ENCODE measurements around the gene SNRPB2.

The SNRPB2 gene

DNA sequence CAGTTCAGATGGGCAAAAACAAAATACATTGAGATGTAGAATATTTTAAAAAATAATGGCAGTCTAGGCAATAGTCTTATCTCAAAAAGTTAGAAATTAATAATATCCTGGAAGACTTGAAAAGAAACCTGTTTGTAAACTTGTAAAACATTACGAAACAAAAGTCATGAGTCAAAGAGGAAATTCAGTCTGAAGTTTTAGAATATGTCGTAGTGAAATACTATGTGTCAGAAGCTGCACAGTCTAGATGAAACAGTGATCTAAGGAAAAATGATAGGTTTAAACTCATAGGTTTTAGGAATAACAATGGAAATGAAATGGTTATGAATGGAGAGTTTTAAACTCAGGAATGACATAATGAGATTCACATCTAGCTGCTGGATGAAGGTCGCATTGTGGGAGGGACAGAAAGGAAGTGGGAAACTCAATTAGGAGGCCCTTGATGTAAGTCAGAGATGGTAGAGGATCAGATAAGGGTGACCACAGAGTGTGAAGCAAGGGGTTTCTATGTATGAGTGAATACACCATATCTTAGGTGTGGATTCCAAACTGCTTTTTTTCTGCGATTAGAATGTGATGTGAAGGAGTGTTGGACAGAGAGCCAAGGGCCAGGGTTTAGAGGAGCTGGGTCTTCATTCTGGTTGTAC lies 2.8 kb downstream of the SNRPB2 start:
- DNase-seq (ENCODE audit: low read depth in 2 of 2) = no peak

GRCh38 chr20:16740365-16741072 lies 10.7 kb downstream of the SNRPB2 start:
- no peak for DNase-seq (ENCODE audit: low read depth in 2 of 2)

DNA sequence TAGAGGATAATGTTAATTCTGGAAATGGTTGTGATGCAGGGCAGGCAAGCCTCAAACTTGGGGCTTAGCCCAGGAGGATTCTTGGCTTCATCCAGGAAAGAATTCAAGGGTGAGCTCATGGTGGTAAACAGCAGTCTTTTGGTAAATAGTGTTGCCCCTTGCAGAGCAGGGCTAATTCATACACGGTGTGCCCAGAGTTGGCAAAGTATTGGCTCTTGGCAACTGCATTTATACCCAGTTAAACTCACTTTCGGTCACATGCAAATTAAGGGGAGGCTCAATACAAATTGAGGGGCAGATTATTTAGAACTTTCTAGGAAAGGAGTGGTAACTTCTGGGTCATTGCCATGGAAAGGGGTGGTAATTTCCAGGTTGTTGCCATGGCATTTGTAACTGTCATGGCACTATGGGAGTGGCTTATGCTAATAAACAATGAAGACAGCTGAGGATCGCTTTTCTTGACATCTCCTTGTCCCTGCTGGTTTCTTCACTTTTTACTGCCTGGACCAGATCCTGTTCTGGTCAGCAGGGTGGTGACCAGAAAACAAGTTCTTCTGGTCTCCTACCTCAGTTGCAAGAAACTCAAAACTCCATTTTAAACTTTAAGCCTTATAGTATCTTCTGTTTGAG lies 14.5 kb downstream of the SNRPB2 start:
- no peak for DNase-seq (ENCODE audit: low read depth in 2 of 2)

- DNase-seq (ENCODE audit: low read depth in 2 of 2) = no peak
Measured at GRCh38 chr20:16745204-16745603, 15.4 kb downstream of the SNRPB2 start.

DNA sequence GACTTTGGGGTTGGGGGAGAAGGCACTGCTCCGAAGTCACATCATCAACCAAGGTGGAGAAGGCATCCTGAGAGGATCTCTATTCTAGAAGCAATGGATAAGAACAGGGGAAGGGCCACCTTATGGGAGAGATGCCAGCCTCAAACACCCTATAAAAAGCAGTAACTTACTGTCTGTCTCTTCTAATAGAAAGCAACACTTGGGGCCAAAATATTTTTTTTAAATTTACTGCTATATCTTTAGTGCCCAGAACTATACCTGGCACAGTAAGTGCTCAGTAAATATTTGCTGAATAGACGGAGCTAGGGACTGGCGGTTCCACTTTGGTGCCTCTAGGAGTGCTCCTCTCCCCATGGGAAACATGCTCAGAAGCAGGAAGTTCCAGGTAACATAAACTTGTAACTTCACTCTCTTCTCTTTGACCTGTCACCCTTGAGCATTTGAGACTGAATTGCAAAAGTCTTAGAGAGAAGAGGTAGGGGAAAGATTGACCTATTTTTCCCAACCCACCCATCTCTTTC lies 17.5 kb downstream of the SNRPB2 start:
- DNase-seq (ENCODE audit: low read depth in 2 of 2) = no peak

DNA sequence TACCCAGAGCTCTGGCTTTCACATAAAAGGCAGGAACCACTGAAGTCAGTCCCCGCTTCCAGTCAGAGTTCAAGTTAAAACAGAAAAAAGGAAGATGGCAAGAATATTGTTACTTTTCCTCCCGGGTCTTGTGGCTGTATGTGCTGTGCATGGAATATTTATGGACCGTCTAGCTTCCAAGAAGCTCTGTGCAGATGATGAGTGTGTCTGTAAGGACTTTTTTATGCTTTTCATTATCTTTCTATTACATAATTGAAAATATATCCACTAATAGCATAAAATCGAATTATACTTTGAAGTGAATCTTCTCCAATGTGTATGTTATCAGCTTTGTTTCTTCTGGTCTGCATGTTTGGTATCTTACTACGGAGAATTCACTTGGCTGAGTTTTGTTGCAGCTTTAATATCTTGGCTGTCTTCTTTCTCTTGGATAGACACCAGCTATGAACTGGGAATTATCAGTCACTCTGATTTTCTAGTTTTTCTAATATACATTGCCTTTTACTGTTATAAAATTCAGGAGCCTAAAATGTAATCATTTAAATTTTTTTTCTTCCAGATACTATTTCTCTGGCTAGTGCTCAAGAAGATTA lies 18.6 kb downstream of the SNRPB2 start, which contains the start of gene OTOR:
Gene OTOR, plus strand, starts transcription at position 51 of the 593 bp plus-strand sequence. Its CDS starts 44 bp downstream, at position 95.
- DNase-seq (ENCODE audit: low read depth in 2 of 2) = no peak

DNA sequence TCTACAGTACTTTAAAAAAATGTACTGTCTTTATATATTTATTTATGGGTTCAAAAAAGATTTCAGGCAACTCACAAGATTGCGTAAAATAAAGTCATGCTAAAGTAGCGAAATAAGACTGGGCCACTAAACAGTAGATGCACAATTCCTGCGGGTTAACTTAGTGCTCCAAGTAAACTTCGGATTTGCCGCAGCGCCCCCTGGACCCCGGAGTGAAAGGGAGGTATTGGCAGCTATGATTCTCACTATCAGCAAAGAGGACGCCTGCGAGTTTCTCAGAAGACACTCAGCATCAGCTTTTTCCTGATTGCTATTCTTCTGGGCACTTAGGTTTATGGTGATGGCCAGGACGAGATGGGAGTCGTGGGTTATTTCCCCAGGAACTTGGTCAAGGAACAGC lies 19.7 kb downstream of the SNRPB2 start:
- no peak for DNase-seq (ENCODE audit: low read depth in 2 of 2)

GRCh38 chr20:16752082-16752481 lies 22.3 kb downstream of the SNRPB2 start:
- DNase-seq (ENCODE audit: low read depth in 2 of 2) = no peak

DNA sequence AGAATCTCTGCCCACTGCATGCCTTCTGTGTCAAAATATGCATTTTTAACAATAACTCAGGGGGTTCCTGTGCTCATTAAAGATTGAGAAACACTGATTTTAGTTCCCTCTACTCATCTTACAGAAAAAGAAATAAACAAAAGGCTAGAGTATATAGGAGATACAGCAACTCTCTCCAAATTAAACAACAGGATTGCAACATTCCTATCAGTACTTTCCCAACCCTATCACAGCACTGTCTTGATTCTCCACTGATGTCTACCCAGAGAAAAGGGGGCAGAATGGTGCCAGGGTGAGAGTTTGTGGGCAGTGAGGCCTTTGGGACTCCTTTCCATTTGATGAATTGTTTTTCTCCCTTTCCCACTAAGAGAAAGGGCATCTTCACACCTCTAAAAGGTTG lies 23.1 kb downstream of the SNRPB2 start:
- no peak for DNase-seq (ENCODE audit: low read depth in 2 of 2)

- no peak for DNase-seq (ENCODE audit: low read depth in 2 of 2)
Measured at GRCh38 chr20:16758454-16759180, 28.8 kb downstream of the SNRPB2 start.

DNA sequence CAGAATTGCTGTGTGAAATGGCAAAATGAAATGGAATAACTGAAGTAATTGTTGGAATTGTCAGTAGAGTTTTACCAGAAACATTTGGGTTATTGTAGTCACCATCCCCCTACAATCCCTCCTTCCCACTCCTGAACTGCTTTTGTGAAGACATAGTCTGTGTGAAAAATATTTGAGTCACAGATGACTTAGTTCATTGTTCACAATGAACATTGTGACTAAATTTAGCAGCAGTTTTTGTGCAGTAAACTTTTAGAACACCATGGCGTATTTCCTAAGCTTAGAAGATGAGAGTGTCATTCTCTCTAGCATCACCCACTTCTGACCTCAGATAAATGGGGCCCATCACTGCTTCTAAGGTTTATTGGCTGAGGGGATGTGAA lies 29.3 kb downstream of the SNRPB2 start:
- DNase-seq (ENCODE audit: low read depth in 2 of 2) = no peak

DNA sequence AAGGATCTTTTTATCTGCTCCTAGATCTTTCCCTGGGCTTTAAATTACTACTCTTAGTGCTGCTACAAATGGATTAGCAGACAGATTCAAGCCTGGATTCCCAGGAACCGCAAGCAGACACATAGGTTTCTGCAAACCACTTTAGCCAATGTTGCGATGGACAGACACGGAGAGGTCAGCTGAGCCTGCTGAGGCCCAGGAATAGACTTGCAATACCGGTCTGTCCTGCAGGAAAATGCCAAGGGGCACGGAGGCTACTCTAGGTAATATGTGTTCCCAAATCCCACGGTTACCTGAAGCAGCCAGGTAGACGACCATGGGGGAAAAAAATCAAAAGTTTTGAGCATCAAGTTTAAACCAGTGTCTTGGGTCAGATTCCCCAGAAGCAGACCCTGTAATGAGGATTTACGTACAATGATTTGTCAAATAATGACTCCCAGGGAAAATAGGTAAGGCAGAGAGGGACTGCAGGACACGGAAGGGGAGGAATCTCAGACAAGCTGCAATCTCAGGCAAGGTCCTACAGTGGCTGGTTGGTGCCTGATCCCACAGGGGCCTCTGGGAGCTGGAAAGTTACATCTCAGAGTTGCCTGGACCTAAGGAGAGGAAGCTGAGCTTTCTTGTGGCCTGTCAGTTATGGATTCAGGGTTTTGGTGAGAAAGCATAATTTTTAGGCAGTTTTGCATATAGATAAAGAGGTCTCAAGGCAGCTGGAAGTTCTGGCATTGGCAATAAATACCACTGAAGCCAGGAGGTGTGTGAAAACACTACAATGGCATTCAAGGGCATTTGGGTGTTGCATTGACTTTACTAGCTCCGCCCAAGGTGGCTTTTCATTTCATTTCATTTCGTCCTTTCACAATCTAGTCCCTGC lies 30.8 kb downstream of the SNRPB2 start:
- DNase-seq (ENCODE audit: low read depth in 2 of 2) = no peak

DNA sequence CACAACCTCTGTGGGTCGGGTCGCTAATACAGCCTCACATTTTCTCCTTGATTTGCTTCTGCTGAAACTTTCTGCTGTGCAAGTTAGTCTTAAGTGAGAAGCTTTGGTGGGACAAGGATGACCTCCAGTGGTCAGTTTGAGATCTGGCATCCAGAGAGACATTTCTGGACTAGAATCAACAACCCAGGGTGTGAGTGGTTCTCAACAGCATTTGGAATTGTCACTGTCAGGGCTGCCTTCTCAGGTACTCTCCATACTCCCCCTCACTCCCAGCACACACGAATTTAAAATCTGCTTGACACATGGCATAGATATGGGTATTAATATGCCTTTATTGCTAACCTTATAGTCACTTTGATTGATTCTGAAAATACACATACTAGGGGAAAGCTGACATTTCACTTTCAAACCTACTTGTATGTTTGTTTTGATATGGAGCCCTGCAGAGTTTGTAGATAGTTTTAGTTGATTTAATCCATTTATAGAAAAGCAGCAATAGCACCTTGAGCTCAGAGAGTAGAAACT lies 31.5 kb downstream of the SNRPB2 start:
- DNase-seq (ENCODE audit: low read depth in 2 of 2) = peak in 1 of 2 donors; percentile 21

GRCh38 chr20:16764560-16764959 lies 34.7 kb downstream of the SNRPB2 start:
- no peak for DNase-seq (ENCODE audit: low read depth in 2 of 2)

GRCh38 chr20:16771213-16771612 lies 41.4 kb downstream of the SNRPB2 start:
- DNase-seq (ENCODE audit: low read depth in 2 of 2) = no peak

- DNase-seq (ENCODE audit: low read depth in 2 of 2) = no peak
Measured at GRCh38 chr20:16775961-16776360, 46.1 kb downstream of the SNRPB2 start.

GRCh38 chr20:16777126-16777525 lies 47.3 kb downstream of the SNRPB2 start:
- DNase-seq (ENCODE audit: low read depth in 2 of 2) = no peak

- no peak for DNase-seq (ENCODE audit: low read depth in 2 of 2)
Measured at GRCh38 chr20:16778159-16778558, 48.3 kb downstream of the SNRPB2 start.

GRCh38 chr20:16781496-16781895 lies 51.7 kb downstream of the SNRPB2 start:
- no peak for DNase-seq (ENCODE audit: low read depth in 2 of 2)

DNA sequence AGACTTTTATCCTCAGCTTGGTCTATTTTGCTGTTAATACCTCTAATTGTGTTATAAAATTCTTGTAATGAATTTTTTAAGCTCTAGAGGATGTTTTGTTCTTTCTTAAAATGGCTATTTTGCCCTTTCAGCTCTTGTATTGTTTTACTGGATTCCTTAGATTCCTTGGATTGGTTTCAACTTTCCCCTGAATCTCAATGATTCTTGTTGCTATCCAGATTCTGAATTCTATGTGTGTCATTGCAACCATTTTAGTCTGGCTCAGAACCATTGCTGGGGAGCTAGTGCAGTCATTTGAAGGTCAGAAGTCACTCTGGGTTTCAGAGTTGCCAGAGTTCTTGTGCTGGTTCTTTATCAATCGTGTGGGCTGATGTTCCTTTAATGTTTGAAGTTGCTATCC lies 55.4 kb downstream of the SNRPB2 start:
- no peak for DNase-seq (ENCODE audit: low read depth in 2 of 2)

Data from activated CD4-positive, alpha-beta T cell treated with anti-CD3 and anti-CD28 coated beads for 24 hours (primary cell).